ENCODE measurements around the gene RPS15.

Gene RPS15

DNA sequence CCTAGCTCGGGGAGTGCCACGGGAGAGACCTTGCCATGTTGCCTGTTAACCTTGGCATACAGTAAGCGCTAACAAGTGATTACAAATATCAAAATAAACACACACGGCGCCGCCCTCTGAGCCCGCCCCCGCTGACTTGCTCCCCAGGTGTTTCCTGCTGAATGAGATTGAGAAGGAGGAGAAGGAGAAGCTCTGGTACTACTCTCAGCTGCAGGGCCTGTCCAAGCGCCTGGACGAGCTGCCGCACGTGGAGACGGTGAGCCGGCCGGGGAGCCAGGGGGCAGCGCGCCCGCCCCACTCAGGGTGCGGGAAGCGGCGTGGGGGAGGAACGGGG, 16.8 kb downstream of the RPS15 start:
- DNase-seq: no peak

DNA sequence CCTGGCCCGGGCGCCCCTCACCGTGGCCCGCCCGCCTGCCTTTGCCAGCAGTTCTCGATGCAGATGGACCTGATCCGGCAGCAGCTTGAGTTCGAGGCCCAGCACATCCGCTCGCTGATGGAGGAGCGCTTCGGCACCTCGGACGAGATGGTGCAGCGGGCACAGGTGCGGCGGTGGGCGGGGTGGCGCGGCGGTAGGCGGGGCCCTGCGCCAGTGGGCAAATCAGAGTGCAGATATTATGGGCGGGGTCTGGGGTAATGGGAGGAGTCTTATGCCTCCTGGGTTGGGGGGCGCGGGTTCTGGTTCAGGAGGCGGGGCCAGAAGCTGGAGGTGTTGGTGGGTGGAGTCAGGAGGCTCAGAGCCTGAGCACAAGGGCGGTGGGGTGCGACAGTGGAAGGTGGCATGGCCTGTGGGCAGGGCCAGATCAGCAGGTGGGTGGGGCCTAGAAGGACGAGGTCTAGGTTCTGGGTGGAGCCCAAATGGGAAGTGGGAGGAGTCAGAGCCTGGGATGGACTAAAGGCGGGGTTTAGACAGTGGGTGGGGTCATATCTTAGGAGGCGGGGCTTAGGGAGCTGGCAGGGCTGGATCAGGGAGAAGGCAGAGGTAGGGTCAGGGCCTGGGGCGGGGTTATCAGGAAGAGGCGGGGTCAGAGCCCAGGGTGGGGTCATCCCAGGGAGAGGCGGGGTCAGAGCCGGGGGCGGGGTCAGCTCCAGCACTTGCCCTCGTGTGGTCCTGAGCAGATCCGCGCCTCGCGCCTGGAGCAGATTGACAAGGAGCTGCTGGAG, 17.3 kb downstream of the RPS15 start:
- DNase-seq: peak; percentile 71

DNA sequence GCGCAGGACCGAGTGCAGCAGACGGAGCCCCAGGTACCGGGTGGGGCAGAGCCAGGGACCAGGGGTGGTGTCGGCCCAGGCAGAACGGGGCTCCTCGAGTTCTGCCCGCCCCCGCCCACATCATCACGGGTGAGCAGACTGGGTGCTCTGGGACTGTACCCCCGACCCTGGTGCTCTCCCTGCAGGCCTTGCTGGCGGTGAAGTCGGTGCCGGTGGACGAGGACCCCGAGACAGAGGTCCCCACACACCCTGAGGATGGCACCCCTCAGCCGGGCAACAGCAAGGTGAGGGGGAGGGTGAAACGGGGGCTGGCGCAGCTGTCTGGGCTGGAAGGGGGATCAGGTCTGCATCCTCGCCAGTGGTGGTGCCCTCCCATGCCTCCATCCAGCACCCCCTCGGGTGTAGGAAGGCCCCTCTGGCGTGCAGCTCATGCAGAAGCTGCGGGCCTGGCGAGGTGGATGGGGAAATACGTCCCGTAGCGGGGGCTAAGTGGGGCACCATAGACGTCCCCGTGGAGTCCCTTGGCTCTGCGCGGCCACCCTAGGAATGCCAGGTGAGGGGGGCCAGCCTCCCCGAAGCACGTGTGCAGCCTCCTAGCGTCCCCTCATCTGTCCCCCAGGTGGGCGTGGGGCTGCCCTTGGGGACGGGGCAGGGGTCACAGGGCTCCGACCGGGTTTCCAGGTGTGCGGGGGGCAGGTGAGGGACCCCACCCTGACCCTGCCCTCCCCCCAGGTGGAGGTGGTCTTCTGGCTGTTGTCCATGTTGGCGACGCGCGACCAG, 18.1 kb downstream of the RPS15 start:
- DNase-seq: no peak

GRCh38 chr19:1457031-1457739, 19.0 kb downstream of the RPS15 start:
- DNase-seq: no peak

- DNase-seq: no peak
Measured at GRCh38 chr19:1457892-1458291, 19.7 kb downstream of the RPS15 start.

DNA sequence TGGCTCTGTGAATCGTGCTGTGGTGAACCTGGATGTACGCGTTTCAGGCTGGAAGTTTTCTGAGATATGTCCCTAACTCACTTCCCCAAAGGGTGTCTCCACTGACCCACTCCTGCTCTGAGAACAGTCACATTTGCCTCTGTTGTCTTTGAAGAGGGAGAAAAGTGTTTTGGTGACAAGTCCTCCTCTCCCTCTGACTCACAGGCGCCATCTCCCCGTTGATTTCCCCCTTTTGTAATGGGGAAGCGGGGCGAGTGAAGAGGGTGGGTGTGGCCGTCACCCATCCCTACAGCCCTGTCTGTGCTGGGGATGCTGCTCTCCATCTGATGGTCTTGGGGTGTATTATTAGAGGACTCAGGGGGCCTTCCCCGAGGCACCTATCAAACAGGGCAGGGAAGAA, 21.3 kb downstream of the RPS15 start:
- peak; percentile 67 for DNase-seq

DNA sequence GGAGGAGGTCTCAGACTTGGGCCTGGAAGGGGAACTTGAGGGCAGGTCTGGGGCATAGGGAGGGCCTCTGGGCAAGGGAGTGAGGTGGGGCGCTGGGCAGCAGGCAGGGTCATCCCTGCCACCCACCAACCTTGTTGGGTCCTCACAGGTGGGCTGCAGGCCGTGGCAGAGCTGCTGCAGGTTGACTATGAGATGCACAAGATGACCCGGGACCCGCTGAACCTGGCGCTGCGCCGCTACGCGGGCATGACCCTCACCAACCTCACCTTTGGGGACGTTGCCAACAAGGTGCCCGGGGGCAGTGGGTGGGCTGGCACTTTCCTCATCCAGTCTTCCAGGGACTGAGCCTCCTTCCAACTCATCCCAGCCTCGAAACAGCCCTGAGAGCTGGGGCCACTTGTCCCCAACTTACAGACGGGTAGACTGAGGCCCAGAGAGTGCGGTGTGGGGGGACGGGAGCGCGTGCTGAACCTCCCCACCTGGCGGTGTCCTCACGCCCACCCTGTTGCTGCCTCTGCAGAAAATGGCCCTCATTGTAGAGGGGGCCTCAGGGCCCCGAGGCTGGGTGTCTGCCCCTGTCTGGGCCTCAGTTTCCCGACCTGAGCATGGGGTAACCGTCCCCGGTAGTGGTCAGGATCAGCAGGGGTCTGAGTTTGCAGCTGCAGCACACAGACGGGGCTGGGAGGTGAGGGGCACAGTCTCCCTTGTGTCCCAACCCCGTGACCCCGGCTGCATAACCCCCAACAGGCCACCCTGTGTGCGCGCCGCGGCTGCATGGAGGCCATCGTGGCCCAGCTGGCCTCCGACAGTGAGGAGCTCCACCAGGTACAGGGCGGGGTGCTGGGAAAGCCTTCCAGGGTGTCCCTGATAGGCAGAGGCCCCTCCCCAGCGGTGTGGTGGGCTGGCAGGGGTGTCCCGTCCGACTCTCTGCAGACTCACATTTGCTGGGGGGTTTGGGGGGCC, 22.1 kb downstream of the RPS15 start:
- no peak for DNase-seq

- no peak for DNase-seq
Measured at GRCh38 chr19:1461862-1462261, 23.7 kb downstream of the RPS15 start.

GRCh38 chr19:1465191-1466016, 27.2 kb downstream of the RPS15 start:
- DNase-seq: peak; percentile 49

DNA sequence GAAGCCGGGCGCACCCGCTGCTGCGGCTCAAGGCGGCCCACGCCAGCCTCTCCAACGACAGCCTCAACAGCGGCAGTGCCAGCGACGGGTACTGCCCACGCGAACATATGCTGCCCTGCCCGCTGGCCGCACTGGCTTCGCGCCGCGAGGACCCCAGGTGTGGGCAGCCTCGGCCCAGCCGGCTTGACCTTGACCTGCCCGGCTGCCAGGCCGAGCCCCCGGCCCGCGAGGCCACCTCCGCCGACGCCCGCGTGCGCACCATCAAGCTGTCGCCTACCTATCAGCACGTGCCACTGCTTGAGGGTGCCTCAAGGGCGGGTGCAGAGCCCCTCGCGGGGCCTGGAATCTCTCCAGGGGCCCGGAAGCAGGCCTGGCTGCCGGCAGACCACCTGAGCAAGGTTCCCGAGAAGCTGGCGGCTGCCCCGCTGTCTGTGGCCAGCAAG, 27.8 kb downstream of the RPS15 start:
- no peak for DNase-seq

DNA sequence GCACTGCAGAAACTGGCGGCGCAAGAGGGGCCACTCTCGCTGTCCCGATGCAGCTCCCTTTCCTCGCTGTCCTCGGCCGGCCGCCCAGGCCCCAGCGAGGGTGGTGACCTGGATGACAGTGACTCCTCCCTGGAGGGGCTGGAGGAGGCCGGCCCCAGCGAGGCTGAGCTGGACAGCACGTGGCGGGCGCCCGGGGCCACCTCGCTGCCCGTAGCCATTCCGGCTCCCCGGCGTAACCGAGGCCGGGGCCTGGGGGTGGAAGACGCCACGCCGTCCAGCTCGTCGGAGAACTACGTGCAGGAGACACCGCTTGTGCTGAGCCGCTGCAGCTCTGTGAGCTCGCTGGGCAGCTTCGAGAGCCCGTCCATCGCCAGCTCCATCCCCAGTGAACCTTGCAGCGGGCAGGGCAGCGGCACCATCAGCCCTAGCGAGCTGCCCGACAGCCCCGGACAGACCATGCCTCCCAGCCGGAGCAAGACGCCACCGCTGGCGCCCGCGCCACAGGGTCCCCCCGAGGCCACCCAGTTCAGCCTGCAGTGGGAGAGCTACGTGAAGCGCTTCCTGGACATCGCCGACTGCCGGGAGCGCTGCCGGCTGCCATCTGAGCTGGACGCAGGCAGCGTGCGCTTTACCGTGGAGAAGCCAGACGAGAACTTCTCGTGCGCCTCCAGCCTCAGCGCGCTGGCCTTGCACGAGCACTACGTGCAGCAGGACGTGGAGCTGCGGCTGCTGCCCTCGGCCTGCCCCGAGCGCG, 28.4 kb downstream of the RPS15 start:
- DNase-seq: no peak

GRCh38 chr19:1467215-1467489, 29.0 kb downstream of the RPS15 start:
- no peak for DNase-seq

GRCh38 chr19:1467490-1468273, 29.5 kb downstream of the RPS15 start:
- DNase-seq: no peak

DNA sequence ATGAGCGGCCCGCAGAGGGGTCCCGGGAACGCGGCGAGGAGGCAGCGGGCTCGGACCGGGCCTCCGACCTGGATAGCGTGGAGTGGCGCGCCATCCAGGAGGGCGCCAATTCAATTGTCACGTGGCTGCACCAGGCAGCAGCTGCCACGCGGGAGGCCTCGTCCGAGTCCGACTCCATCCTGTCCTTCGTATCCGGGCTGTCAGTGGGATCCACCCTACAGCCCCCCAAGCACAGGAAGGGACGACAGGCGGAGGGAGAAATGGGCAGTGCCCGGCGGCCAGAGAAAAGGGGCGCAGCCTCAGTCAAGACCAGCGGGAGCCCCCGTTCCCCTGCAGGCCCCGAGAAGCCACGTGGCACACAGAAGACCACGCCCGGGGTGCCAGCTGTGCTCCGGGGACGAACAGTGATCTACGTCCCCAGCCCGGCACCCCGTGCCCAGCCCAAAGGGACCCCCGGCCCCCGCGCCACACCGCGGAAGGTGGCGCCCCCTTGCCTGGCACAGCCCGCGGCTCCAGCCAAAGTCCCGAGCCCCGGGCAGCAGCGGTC, 30.2 kb downstream of the RPS15 start:
- DNase-seq: no peak

DNA sequence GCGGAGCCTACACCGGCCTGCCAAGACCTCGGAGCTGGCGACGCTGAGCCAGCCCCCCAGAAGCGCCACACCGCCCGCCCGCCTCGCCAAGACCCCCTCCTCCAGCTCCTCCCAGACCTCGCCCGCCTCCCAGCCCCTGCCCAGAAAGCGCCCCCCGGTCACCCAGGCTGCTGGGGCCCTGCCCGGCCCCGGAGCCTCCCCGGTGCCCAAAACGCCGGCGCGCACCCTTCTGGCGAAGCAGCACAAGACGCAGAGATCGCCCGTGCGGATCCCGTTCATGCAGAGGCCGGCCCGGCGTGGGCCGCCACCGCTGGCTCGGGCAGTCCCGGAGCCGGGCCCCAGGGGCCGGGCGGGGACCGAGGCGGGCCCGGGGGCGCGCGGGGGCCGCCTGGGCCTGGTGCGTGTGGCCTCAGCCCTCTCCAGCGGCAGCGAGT, 30.6 kb downstream of the RPS15 start:
- peak; percentile 55 for DNase-seq

DNA sequence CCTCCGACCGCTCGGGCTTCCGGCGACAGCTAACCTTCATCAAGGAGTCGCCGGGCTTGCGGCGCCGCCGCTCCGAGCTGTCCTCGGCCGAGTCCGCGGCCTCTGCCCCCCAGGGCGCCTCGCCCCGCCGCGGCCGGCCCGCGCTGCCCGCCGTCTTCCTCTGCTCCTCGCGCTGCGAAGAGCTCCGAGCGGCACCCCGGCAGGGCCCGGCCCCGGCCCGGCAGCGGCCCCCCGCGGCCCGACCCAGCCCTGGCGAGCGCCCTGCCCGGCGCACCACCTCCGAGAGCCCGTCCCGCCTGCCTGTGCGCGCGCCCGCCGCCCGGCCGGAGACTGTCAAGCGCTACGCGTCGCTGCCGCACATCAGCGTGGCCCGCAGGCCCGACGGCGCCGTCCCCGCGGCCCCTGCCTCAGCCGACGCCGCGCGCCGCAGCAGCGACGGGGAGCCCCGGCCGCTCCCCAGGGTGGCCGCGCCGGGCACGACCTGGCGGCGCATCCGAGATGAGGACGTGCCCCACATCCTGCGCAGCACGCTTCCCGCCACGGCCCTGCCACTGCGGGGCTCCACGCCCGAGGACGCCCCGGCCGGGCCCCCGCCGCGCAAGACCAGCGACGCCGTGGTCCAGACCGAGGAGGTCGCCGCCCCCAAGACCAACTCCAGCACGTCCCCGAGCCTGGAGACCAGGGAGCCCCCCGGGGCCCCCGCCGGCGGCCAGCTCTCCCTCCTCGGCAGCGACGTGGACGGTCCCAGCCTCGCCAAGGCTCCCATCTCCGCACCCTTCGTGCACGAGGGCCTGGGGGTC, 31.3 kb downstream of the RPS15 start:
- DNase-seq: no peak

GRCh38 chr19:1470055-1470304, 31.8 kb downstream of the RPS15 start:
- DNase-seq: no peak

GRCh38 chr19:1470305-1471009, 32.3 kb downstream of the RPS15 start:
- DNase-seq: no peak
